PC-9 (cell line): ENCODE measurements around the gene STRC.
"Not testable (repeated sequence)": the region's sequence is repeated elsewhere in the genome, so short reads cannot be mapped to it uniquely, and the experiment has no call there.

Source experiments
- EZH2 ChIP-seq: fragments of 200-600 bp; sonication (generic); IDR thresholded peaks from 2 replicates; pipeline ENCODE4 v1.8.0; 2017; ENCODE audit warnings: antibody characterized with exemption, low read depth
- TF ChIP-seq, protein P1 (sequence below): fragments of 200-600 bp; sonication (generic); conservative IDR thresholded peaks from 2 replicates; pipeline ENCODE4 v1.6.1; 2017; ENCODE audit warnings: mixed run types, antibody characterized with exemption, mild to moderate bottlenecking, moderate library complexity

- TF ChIP-seq, protein P1, sequence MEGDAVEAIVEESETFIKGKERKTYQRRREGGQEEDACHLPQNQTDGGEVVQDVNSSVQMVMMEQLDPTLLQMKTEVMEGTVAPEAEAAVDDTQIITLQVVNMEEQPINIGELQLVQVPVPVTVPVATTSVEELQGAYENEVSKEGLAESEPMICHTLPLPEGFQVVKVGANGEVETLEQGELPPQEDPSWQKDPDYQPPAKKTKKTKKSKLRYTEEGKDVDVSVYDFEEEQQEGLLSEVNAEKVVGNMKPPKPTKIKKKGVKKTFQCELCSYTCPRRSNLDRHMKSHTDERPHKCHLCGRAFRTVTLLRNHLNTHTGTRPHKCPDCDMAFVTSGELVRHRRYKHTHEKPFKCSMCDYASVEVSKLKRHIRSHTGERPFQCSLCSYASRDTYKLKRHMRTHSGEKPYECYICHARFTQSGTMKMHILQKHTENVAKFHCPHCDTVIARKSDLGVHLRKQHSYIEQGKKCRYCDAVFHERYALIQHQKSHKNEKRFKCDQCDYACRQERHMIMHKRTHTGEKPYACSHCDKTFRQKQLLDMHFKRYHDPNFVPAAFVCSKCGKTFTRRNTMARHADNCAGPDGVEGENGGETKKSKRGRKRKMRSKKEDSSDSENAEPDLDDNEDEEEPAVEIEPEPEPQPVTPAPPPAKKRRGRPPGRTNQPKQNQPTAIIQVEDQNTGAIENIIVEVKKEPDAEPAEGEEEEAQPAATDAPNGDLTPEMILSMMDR: not testable (repeated sequence)
- TF ChIP-seq EZH2: not testable (repeated sequence)
Measured at GRCh38 chr15:43618700-43619099, at the start of gene STRC.
